GM19043 (cell line): ENCODE measurements around the gene LCN2.
"Not testable (repeated sequence)": the region's sequence is repeated elsewhere in the genome, so short reads cannot be mapped to it uniquely, and the experiment has no call there.

Source experiments
- ATAC-seq: cut with Tn5 transposase; IDR thresholded peaks from one replicate; pipeline ENCODE4 v1.9.1; 2021; ENCODE audit warnings: low read depth; ENCODE audit not compliant: unreplicated experiment

Gene LCN2

GRCh38 chr9:128127568-128127989 is 21.7 kb upstream of the LCN2 start, which contains the start of gene PTGES2:
Gene PTGES2 (minus strand): TSS chr9:128127729. CDS start chr9:128127717, 12 bp downstream.
- ATAC-seq: peak; percentile 50

- ATAC-seq: peak; percentile 55
These were observed 21.0 kb upstream of the LCN2 start for GRCh38 chr9:128127990-128128835.

- ATAC-seq: no peak
These were observed 20.2 kb upstream of the LCN2 start for GRCh38 chr9:128128836-128129590.

- not testable (repeated sequence) for ATAC-seq
These were observed 19.2 kb upstream of the LCN2 start for GRCh38 chr9:128129976-128130590.

GRCh38 chr9:128130651-128131050 is 18.6 kb upstream of the LCN2 start:
- ATAC-seq: not testable (repeated sequence)

- ATAC-seq: not testable (repeated sequence)
These were observed 17.9 kb upstream of the LCN2 start for GRCh38 chr9:128131346-128131745.

- not testable (repeated sequence) for ATAC-seq
These were observed 17.1 kb upstream of the LCN2 start for GRCh38 chr9:128132139-128132538.

- not testable (repeated sequence) for ATAC-seq
These were observed 13.7 kb upstream of the LCN2 start for GRCh38 chr9:128135561-128135960.

- ATAC-seq: no peak
These were observed 12.1 kb upstream of the LCN2 start for GRCh38 chr9:128136816-128137793.

- ATAC-seq: no peak
These were observed 11.3 kb upstream of the LCN2 start for GRCh38 chr9:128138001-128138400.

GRCh38 chr9:128139621-128140020 is 9.6 kb upstream of the LCN2 start:
- ATAC-seq: no peak

- ATAC-seq: no peak
These were observed 7.6 kb upstream of the LCN2 start for GRCh38 chr9:128141604-128142003.

- no peak for ATAC-seq
These were observed 7.2 kb upstream of the LCN2 start for GRCh38 chr9:128142061-128142460.

GRCh38 chr9:128142596-128142995 is 6.7 kb upstream of the LCN2 start:
- no peak for ATAC-seq

GRCh38 chr9:128143525-128144238 is 5.6 kb upstream of the LCN2 start:
- ATAC-seq: no peak

GRCh38 chr9:128144239-128145181 is 4.7 kb upstream of the LCN2 start:
- ATAC-seq: no peak

GRCh38 chr9:128145536-128145935 is 3.7 kb upstream of the LCN2 start:
- ATAC-seq: no peak

GRCh38 chr9:128145951-128146351 is 3.3 kb upstream of the LCN2 start:
- no peak for ATAC-seq
